Measurements from ENCODE around the gene PRKCH.

DNA sequence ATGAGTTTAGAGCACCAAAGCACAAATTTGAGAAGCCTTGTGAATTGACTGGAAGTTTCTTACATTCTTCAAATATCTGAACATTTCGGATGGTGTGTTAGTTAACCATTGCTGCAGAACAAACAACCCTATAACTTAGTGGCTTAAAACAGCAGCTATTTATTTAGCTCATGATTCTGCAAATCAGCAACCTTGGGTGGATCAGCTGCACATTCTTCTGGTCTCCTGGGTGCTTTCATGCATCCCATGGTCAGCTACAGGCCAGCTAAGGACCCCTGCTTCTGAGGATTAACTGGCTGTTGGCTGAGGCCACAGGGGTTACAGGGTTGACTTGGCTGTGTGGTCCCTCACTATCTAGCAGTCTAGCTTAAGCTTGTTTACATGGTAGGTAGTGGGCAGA is 260.0 kb downstream of the PRKCH start:
- TF ChIP-seq SNAI2 (CRISPR knock-in tag; IDR thresholded peaks at IDR 0.05) = no peak
- no peak for TF ChIP-seq OSR1 (CRISPR knock-in tag; IDR thresholded peaks at IDR 0.05)
- TF ChIP-seq, protein P1, sequence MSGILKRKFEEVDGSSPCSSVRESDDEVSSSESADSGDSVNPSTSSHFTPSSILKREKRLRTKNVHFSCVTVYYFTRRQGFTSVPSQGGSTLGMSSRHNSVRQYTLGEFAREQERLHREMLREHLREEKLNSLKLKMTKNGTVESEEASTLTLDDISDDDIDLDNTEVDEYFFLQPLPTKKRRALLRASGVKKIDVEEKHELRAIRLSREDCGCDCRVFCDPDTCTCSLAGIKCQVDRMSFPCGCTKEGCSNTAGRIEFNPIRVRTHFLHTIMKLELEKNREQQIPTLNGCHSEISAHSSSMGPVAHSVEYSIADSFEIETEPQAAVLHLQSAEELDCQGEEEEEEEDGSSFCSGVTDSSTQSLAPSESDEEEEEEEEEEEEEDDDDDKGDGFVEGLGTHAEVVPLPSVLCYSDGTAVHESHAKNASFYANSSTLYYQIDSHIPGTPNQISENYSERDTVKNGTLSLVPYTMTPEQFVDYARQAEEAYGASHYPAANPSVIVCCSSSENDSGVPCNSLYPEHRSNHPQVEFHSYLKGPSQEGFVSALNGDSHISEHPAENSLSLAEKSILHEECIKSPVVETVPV (CRISPR knock-in tag; IDR thresholded peaks at IDR 0.05) = no peak
- TF ChIP-seq BACH2 (CRISPR knock-in tag; IDR thresholded peaks at IDR 0.05; ENCODE audit: borderline replicate concordance) = no peak
- TF ChIP-seq, protein P2, sequence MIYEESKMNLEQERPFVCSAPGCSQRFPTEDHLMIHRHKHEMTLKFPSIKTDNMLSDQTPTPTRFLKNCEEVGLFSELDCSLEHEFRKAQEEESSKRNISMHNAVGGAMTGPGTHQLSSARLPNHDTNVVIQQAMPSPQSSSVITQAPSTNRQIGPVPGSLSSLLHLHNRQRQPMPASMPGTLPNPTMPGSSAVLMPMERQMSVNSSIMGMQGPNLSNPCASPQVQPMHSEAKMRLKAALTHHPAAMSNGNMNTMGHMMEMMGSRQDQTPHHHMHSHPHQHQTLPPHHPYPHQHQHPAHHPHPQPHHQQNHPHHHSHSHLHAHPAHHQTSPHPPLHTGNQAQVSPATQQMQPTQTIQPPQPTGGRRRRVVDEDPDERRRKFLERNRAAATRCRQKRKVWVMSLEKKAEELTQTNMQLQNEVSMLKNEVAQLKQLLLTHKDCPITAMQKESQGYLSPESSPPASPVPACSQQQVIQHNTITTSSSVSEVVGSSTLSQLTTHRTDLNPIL (CRISPR knock-in tag; IDR thresholded peaks at IDR 0.05; ENCODE audit: low read depth) = no peak
- no peak for TF ChIP-seq ZFP30 (CRISPR knock-in tag; IDR thresholded peaks at IDR 0.05)
- TF ChIP-seq CSDC2 (CRISPR knock-in tag; IDR thresholded peaks at IDR 0.05) = no peak
- no peak for TF ChIP-seq ARNTL (CRISPR knock-in tag; IDR thresholded peaks at IDR 0.05; ENCODE audit: borderline replicate concordance, low read depth)
- TF ChIP-seq, protein P3, sequence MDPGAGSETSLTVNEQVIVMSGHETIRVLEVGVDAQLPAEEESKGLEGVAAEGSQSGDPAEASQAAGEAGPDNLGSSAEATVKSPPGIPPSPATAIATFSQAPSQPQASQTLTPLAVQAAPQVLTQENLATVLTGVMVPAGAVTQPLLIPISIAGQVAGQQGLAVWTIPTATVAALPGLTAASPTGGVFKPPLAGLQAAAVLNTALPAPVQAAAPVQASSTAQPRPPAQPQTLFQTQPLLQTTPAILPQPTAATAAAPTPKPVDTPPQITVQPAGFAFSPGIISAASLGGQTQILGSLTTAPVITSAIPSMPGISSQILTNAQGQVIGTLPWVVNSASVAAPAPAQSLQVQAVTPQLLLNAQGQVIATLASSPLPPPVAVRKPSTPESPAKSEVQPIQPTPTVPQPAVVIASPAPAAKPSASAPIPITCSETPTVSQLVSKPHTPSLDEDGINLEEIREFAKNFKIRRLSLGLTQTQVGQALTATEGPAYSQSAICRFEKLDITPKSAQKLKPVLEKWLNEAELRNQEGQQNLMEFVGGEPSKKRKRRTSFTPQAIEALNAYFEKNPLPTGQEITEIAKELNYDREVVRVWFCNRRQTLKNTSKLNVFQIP (CRISPR knock-in tag; IDR thresholded peaks at IDR 0.05; ENCODE audit: borderline replicate concordance, low read depth) = no peak
- TF ChIP-seq, protein P4, sequence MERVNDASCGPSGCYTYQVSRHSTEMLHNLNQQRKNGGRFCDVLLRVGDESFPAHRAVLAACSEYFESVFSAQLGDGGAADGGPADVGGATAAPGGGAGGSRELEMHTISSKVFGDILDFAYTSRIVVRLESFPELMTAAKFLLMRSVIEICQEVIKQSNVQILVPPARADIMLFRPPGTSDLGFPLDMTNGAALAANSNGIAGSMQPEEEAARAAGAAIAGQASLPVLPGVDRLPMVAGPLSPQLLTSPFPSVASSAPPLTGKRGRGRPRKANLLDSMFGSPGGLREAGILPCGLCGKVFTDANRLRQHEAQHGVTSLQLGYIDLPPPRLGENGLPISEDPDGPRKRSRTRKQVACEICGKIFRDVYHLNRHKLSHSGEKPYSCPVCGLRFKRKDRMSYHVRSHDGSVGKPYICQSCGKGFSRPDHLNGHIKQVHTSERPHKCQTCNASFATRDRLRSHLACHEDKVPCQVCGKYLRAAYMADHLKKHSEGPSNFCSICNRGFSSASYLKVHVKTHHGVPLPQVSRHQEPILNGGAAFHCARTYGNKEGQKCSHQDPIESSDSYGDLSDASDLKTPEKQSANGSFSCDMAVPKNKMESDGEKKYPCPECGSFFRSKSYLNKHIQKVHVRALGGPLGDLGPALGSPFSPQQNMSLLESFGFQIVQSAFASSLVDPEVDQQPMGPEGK (CRISPR knock-in tag; IDR thresholded peaks at IDR 0.05; ENCODE audit: borderline replicate concordance) = no peak
- no peak for TF ChIP-seq ZC3H10 (CRISPR knock-in tag; IDR thresholded peaks at IDR 0.05)

Measured in SK-N-SH treated with all-trans-retinoic acid at 6 μM for 48 hours (cell line).